OCI-LY7 (cell line): ENCODE results near the gene GPATCH8.

Experiments
- CTCF ChIP-seq: fragments of 200-600 bp; sonication (generic); conservative IDR thresholded peaks from 2 replicates; pipeline ENCODE4 v1.5.1; 2014; ENCODE audit warnings: mild to moderate bottlenecking, antibody characterized with exemption, low read length, moderate library complexity, mixed read lengths
- EZH2phosphoT487 ChIP-seq: fragments of 200-600 bp; sonication (generic); IDR thresholded peaks from 2 replicates; pipeline ENCODE4 v1.6.1; 2018; ENCODE audit warnings: low read depth, borderline replicate concordance, mild to moderate bottlenecking, mixed run types, antibody characterized with exemption, low read length, moderate library complexity, mixed read lengths

- TF ChIP-seq CTCF (no peak), EZH2phosphoT487 (no peak)
These were observed 128.7 kb downstream of the GPATCH8 start for GRCh38 chr17:44374306-44375195.
